GM11168 (cell line): ENCODE measurements around the gene PLOD2.

Source experiments
- in situ Hi-C: fragments of 300-500 bp; cut with MboI; formaldehyde crosslinking; loops from one replicate; pipeline ENCODE4 v1.12.0; 2022; ENCODE audit warnings: low sequenced_read_pairs; ENCODE audit not compliant: unreplicated experiment

PLOD2 gene

DNA sequence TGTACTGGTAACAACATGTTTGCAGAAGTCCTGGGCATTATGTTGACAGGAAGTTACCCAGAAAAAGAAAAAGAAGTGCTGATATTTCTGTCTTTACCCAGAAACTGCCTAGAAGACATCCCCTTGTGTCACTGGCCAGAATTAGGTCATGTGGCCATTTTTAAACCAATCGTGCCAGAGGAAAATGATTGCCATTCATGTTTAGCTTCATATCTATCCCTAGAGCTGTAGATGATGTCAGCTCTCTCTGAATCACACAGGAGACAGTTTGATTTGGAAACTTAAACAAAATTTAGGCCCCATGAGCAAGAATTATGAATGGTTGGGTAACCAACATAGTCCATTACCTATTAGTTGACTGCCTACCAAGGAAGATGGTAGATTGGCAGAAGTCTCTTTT is 8.9 kb upstream of the PLOD2 start:
- in situ Hi-C loops = no loop called here

DNA sequence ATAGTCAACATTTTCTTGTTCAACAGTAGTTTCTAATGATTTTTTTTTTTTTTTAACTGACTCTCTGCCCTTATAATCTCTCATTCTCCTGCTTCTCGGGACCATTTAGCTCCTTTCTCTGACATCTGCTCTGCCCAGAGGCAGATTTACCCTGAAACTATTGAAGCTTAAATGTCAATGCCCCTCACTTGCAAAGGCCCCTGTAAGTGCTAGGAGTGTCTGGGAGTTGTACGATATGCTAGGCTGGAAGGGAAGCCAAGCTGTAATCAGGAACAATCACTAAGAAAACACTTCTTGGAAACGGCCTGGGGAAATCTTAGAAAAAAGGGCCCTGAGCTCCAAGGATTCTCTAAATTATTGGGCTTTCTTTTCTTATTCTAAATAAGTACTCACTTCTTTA is 5.8 kb upstream of the PLOD2 start:
- in situ Hi-C loops = no loop called here

- in situ Hi-C loops = no loop called here
These were observed 5.4 kb upstream of the PLOD2 start for GRCh38 chr3:146166415-146166821.

DNA sequence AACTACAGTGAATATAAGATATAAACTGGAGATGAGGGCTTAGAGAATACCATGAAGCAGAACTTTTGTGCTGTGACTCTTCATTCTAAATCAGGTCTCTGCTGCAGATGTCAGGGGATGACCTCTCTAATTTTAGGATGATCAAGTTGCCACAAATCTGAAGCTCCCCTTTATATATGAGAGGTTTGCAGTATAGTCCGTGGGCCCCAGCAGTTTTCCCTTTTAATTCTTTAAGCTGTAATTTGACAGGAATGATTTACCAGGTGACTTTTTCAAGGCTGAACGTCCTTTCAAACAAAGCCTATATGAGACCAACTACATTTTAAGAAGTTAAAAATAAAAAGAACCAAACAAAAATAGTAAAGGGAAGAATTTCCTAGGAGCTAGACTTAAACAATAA is 4.9 kb upstream of the PLOD2 start:
- in situ Hi-C loops = no loop called here

DNA sequence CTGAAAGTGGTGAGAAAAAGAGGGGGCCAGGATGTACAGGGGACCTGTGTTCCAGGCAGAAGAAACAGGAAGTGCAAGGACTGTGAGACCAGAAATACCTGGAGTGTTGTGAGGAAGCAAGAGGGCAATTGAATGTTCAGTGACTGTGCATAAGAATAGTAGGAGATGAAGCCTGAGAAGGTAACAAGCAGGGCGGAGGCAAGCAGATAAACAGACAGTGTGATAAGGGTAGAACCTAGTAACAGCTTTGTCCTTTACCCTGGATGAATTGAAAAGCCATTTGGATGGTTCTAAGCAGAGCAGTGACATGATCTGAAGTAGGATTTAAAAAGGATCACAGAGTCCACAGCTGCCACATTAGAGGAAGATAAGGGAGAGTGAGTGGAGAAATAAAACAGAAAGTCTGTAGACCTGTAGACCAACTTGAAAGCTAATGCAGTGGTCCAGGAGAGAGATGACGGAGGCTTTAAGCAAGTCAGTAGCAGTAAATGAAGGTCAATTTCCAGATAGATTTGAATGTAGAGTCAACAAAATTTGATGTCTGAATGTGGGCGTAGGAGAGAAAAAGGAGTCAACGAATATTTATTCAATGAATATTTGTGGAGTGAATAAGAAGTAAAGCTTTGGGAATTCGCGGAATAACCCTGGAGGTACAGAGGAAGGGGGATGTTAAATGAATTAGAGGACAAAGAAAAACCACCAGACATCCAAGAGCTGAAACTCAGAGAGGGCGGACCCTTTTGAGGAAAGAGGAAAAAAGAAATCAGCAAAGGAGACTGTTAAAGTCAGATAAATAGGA is 4.2 kb upstream of the PLOD2 start:
- in situ Hi-C loops = no loop called here

- in situ Hi-C loops = no loop called here
These were observed 3.5 kb upstream of the PLOD2 start for GRCh38 chr3:146164506-146164905.

GRCh38 chr3:146164071-146164470 is 3.1 kb upstream of the PLOD2 start:
- in situ Hi-C loops = no loop called here

DNA sequence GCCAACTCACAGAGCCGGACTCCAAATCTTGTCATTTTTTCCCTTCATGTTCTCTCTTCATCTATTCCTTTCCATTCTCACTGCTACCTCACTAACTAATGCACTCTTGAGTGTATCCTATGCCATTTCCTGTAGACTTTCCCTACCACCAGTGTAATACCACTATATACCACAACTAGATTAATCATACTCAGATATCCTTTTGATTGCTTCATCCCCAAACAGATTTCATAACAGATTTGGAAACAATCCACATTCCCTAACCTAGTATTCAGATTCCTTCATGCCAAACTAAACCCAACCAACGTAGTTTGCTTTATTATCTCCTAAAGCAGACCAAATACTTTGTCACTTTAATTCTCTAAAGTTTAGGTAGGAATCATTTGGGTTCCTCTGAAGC is 2.6 kb upstream of the PLOD2 start:
- in situ Hi-C loops = no loop called here

DNA sequence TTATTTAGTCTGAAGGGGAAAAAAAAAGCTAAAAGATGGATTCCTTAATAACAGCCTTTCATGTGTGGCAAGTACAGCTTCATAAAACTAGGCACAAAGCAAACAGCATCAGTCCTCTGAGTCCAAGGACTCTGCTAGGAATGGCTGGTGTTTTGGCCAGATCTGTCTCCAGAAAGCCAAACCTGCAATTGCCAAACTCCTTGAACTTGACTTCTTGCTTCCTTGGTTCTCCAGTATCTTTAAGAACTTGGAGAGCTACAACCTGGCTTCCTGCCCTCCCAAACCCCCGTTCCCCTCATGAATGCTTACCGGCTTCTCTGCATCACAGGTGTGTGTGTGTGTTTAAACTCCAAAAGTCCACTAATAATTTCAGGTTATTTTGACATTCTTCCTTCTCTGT is 1.6 kb upstream of the PLOD2 start:
- in situ Hi-C loops = no loop called here

DNA sequence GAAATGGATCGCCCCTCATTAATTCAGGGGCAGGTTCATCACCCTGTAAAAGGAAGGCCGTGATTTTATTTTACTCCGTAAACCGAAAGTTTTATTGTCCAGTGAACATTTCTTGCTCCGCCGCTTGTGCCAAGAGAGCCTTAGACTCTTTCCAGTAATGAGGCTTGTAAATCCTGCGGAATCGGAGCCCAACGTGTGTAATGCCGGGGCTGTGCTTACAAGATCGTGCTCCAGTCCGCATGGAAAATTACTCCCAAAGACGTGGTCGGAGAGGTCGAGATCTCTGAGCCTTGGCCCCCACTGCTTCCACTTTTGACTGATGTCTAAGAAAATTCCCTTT is 649 bp upstream of the PLOD2 start:
- in situ Hi-C loops = no loop called here

DNA sequence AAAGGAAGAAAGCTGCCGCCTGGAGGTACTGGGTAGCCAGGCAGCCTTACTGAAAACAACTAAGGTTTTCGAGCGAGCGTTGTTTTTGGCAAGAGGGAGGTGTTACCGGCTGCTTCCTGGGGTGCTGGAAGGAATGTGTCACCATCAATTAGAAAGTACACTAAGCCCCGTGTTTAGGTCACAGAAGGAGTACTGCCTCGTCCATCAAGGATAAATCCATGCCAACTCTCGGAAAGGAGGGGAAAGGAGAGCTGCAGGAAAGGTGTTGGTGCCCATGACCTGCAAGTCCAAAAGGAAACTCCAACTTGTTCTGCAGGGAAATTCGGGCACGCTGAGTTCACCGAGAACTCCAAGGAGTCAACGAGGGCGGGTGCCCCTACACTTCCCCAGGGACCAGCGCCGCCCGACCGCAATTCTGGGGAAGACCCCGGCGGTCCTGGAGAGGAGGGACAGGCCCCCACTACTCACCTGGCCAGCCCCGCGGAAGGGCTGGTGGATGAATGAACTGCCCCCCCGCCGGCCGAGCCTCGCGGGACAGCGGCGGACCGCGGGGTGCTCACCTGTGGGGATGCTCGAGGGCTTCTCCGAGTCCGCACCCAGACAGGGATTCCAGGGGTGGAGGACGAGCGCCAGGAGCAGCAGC is 542 bp downstream of the PLOD2 start:
- in situ Hi-C loops = no loop called here

GRCh38 chr3:146159616-146160320 is 1.2 kb downstream of the PLOD2 start:
- in situ Hi-C loops = no loop called here

DNA sequence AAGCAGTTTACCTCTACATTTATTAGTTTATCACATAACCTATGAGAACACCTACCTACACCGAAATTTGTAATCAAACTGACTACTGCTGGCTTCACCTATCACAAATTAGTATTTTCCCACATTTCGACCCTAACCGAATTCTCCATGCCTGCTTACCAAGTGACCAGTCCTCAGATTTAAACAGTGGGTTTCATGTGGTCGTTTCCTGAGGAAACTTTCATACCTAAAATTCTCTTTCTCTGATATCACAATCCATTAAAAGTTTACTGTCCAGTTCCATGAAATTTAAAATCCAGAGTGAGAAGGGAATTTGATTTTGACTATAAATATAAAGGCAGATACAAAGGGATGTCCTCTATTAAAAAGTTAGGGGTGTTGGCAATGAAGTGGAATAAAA is 1.9 kb downstream of the PLOD2 start:
- in situ Hi-C loops = no loop called here

DNA sequence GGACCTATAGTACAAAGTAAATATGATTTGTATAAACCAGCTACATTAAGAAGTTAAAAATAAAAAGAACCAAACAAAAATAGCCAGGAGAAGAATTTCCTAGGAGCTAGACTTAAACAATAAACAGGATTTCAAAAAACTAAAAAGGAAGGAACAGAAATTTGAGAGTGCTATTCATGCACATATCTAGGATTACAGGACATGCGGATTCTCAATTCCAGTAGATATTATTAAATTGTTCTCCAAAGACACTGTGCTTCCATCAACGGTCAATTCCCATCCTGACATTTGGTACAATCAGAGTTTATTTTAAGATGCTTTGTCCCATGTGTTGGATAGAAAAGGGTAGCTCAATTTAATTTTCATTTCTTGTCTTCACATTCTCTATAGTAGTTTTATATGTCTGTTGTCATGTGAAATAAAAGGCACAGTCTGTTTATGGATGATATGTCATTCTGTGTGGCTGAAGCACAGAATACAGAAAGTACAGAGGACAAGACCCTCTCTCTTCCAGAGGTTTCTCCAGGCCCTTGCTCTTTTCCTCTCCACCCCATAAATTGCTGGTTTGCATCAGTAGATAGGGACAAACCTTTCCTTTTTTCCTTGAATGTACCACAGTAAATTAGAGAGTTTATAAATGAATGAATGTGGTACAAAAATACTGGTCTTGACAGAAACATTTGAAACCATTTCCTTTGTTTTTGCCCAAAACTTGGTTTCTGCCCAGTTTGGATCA is 3.5 kb downstream of the PLOD2 start:
- in situ Hi-C loops = no loop called here

GRCh38 chr3:146156666-146157314 is 4.2 kb downstream of the PLOD2 start:
- in situ Hi-C loops = no loop called here

DNA sequence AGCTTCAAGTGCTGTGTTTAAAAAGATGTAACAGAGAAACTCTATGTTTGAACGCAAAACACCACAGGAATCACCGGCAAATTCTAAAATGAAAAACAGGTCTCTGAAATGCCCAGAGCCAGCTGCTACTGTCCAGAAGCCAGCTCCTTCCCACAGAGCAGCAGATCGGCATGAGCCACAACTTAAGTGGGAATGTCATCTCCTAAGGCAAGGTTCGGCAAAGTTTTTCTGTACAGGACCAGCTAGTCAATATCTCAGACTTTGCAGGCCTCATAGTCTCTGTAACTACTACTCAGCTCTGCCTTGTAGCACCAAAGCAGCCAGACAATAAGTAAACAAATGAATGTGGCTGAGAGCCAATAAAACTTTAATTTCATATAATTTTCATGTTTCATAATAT is 4.9 kb downstream of the PLOD2 start:
- in situ Hi-C loops = no loop called here

DNA sequence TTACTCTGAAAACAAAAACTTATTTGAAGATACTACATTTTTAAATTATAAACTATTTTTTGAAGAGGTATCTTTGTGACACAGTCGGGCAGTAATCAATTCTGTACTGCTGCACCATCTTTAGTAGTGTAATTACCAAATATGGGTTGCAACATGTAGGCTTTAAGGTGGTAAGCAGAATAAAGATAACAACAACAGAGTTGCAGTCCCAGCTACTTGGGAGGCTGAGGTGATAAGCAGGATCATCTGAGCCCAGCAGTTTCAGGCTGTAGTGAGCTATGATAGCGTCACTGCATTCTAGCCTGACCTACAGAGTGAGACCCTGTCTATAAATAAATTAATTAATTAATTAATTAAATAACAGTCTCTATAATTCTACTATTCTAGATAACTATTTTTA is 6.0 kb downstream of the PLOD2 start:
- in situ Hi-C loops = no loop called here

GRCh38 chr3:146154316-146154715 is 6.7 kb downstream of the PLOD2 start:
- in situ Hi-C loops = no loop called here

DNA sequence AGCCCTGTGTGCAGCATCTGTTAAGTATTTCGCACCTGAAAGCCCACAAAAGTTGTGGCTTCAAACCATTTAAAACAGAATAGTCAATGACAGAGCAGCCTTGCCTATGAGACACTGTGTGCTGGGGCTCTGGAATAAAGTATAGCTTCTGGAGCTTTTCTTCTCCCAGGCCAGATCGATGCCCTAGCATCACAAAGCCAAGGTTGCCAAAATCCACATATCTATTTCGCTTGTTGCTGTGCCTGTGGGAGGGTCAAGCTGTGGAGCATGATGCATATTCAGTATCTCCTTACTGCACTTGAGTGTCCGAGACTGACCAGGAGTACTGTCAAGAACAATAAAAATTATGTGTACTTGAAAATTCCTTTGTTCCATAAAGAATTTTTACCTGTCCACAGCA is 7.6 kb downstream of the PLOD2 start:
- in situ Hi-C loops = no loop called here

DNA sequence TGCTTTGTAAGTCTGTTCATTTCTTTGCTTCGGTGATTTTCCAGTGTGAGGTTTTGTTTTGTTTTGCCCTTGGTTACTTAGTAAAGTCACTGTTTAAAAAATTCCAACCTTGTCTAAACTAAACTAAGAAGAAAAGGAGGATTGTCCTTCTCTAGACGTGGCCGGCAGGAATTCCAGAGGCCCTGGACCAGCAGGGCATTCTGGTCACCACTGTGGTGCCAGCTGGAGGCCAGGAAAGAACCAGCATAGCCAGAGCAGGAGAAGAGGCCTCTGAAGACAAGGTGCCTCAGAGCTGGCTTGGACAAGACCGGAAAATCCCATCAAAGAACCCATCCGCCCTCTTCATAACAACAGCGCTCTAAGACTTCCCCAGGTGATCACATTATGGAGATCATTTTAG is 8.2 kb downstream of the PLOD2 start:
- in situ Hi-C loops = no loop called here
